Measurements from ENCODE around the gene IKZF4. TPM values are rescaled to one million over a fixed set of nuclear protein-coding genes. Genes with fewer than 3 reads are reported as not detected.
A peak's percentile ranks its signal among the peaks of the same experiment; 100 is the strongest.

The IKZF4 gene
- total and polyA plus RNA-seq, 2 of the 8 experiments (the other 6 are each of a cell fraction or from before 2014, with no cell fraction given): 8.0 to 13.3 TPM

DNA sequence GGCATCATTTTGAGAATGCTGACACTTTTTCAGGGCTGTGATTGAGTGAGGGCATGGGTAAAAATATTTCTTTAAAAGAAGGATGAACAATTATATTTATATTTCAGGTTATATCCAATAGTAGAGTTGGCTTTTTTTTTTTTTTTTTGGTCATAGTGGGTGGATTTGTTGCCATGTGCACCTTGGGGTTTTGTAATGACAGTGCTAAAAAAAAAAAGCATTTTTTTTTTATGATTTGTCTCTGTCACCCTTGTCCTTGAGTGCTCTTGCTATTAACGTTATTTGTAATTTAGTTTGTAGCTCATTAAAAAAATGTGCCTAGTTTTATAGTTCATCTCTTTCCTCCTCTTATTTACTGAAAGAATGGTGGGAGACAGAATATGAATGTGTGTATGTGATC, 48.4 kb upstream of the IKZF4 start:
- H4K91ac ChIP-seq (replicated peaks; ENCODE audit: insufficient read length, low read length): no peak overlapping the region
- ChIA-PET CTCF (ENCODE audit: partially characterized antibody) (interaction anchor here (1.7 kb wide), 1 partner anchor 12 kb away, joined by 6 read pairs; no protein-coding TSS in a partner anchor), POLR2A (ENCODE audit: partially characterized antibody) (no interaction called here)
- no peak overlapping the region for H4K5ac ChIP-seq (ENCODE audit: insufficient read length, low read depth, low read length)
- FAIRE-seq (no peak), DNase-seq (ENCODE audit: low read depth in 1 of 2, low spot score in 2 of 2) (no peak)
- 89% methylated on average over 1 of the region's 1 CpG; no CpG with 5 or more reads in 1 of the 2 experiments for WGBS, 2 experiments (ENCODE audit: extremely low coverage in 1 of 2, insufficient coverage in 1 of 2, insufficient read length in 1 of 2, insufficient replicate concordance in 2 of 2, low coverage in 1 of 2, low lambda C conversion rate in 2 of 2, missing lambda C conversion rate in 1 of 2)
- H3K9ac ChIP-seq (replicated peaks in 1 of 4; ENCODE audit: extremely low read depth in 1 of 4, low read depth in 3 of 4, low read length in 3 of 4): no peak overlapping the region; a peak in 1 of 7 replicates
- no peak overlapping the region for H3K18ac ChIP-seq (ENCODE audit: extremely low read depth, low read length)
- H3K79me2 ChIP-seq (ENCODE audit: control insufficient read depth in 1 of 2, insufficient read depth in 2 of 2, low read length in 2 of 2): peaks cover 3 to 36% of the 10 kb centered on the region in 2 experiments; a peak in 3 of 4 replicates
- no peak overlapping the region for H2BK120ac ChIP-seq (replicated peaks; ENCODE audit: low read depth, low read length)
- no peak overlapping the region for H3K23ac ChIP-seq (ENCODE audit: insufficient read length)
- no peak overlapping the region for H2BK5ac ChIP-seq (ENCODE audit: low read depth, low read length)
- H3K56ac ChIP-seq (replicated peaks; ENCODE audit: insufficient read length, low read depth, low read length): no peak overlapping the region
- peaks cover 0 to 2% of the 10 kb centered on the region in 2 experiments for H4K20me1 ChIP-seq (replicated peaks in 1 of 2; ENCODE audit: control insufficient read depth in 1 of 2, insufficient read depth in 2 of 2, low read length in 2 of 2)
- H2AK5ac ChIP-seq (ENCODE audit: low read depth, low read length): no peak overlapping the region
- H3K27me3 ChIP-seq (replicated peaks in 1 of 4; ENCODE audit: control insufficient read depth in 3 of 4, extremely low read depth in 1 of 4, insufficient read depth in 3 of 4, low read length in 3 of 4): no peaks in the 10 kb centered on the region
- H3K9me3 ChIP-seq (ENCODE audit: insufficient read depth in 2 of 2, low read depth in 1 of 2, low read length in 1 of 2): no peaks in the 10 kb centered on the region
- H3K4me1 ChIP-seq (replicated peaks in 1 of 4; ENCODE audit: control insufficient read depth in 3 of 4, insufficient read depth in 4 of 4, low read length in 3 of 4): peaks cover 0 to 7% (median 1%) of the 10 kb centered on the region in 4 experiments; a peak in 4 of 7 replicates
- no peak overlapping the region for H2AFZ ChIP-seq (ENCODE audit: low read length)
- H3K4me3 ChIP-seq (ENCODE audit: extremely low read depth in 1 of 4, insufficient read depth in 2 of 4, low read depth in 3 of 4, low read length in 4 of 4): peak overlapping the region in 3 of 4 experiments; percentile 39 to 61 (median 41); a peak in 2 of 8 replicates
- no peak overlapping the region for H3K4ac ChIP-seq (replicated peaks; ENCODE audit: insufficient read length, low read depth, low read length)
- H3K4me2 ChIP-seq (ENCODE audit: insufficient read depth in 1 of 2, low read depth in 2 of 2, low read length in 2 of 2): peak overlapping the region; percentile 90 to 96
- H3K14ac ChIP-seq (ENCODE audit: insufficient read length): no peak overlapping the region
- peaks cover 2 to 29% (median 14%) of the 10 kb centered on the region in 4 experiments; a peak in 5 of 8 replicates for H3K36me3 ChIP-seq (ENCODE audit: control insufficient read depth in 2 of 4, insufficient read depth in 4 of 4, low read length in 3 of 4)
- TF ChIP-seq TBP (IDR thresholded peaks at IDR 0.05; ENCODE audit: low read depth, low read length): no peak
- no peak for TF ChIP-seq CBX5 (IDR thresholded peaks at IDR 0.05; ENCODE audit: low read depth, low read length)
- no peak for TF ChIP-seq TEAD4 (IDR thresholded peaks at IDR 0.05; ENCODE audit: low read depth, low read length)
- no peak for TF ChIP-seq BCL11A (IDR thresholded peaks at IDR 0.05; ENCODE audit: low read depth in 2 of 2, low read length in 2 of 2)
- TF ChIP-seq, protein P1, sequence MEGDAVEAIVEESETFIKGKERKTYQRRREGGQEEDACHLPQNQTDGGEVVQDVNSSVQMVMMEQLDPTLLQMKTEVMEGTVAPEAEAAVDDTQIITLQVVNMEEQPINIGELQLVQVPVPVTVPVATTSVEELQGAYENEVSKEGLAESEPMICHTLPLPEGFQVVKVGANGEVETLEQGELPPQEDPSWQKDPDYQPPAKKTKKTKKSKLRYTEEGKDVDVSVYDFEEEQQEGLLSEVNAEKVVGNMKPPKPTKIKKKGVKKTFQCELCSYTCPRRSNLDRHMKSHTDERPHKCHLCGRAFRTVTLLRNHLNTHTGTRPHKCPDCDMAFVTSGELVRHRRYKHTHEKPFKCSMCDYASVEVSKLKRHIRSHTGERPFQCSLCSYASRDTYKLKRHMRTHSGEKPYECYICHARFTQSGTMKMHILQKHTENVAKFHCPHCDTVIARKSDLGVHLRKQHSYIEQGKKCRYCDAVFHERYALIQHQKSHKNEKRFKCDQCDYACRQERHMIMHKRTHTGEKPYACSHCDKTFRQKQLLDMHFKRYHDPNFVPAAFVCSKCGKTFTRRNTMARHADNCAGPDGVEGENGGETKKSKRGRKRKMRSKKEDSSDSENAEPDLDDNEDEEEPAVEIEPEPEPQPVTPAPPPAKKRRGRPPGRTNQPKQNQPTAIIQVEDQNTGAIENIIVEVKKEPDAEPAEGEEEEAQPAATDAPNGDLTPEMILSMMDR (IDR thresholded peaks at IDR 0.05; ENCODE audit: control extremely low read depth in 1 of 3, insufficient read depth in 1 of 3, low read depth in 1 of 3, low read length in 3 of 3): no peak
- TF ChIP-seq TAF1 (IDR thresholded peaks at IDR 0.05; ENCODE audit: low read depth, low read length): no peak
- TF ChIP-seq SRF (IDR thresholded peaks at IDR 0.05; ENCODE audit: low read depth, low read length): no peak
- TF ChIP-seq MAFK (IDR thresholded peaks at IDR 0.05; ENCODE audit: low read depth, low read length): no peak
- no peak for TF ChIP-seq GABPA (IDR thresholded peaks at IDR 0.05; ENCODE audit: borderline replicate concordance, insufficient read depth, low read length)
- no peak overlapping the region for H3K27ac ChIP-seq (ENCODE audit: low read depth, low read length)
- H2BK20ac ChIP-seq (ENCODE audit: low read length): no peak overlapping the region
- peaks cover 8% of the 10 kb centered on the region for H3K23me2 ChIP-seq (ENCODE audit: low read depth, low read length)
- H2BK12ac ChIP-seq (ENCODE audit: low read depth, low read length): no peak overlapping the region
- peaks cover 2% of the 10 kb centered on the region; the same call in 1 of the 2 replicates for H3K79me1 ChIP-seq (ENCODE audit: low read depth, low read length)
- no peak overlapping the region for H4K8ac ChIP-seq (ENCODE audit: extremely low read depth, insufficient read depth, low read length)
- no peak overlapping the region for H2BK15ac ChIP-seq (ENCODE audit: low read length)

Measured in H1 (cell line).